ENCODE data around the gene DDX25.

DDX25 gene

GRCh38 chr11:125952559-125952958, 48.3 kb downstream of the DDX25 start:
- no peak for DNase-seq

GRCh38 chr11:125952973-125953372, 48.7 kb downstream of the DDX25 start:
- DNase-seq: no peak

DNA sequence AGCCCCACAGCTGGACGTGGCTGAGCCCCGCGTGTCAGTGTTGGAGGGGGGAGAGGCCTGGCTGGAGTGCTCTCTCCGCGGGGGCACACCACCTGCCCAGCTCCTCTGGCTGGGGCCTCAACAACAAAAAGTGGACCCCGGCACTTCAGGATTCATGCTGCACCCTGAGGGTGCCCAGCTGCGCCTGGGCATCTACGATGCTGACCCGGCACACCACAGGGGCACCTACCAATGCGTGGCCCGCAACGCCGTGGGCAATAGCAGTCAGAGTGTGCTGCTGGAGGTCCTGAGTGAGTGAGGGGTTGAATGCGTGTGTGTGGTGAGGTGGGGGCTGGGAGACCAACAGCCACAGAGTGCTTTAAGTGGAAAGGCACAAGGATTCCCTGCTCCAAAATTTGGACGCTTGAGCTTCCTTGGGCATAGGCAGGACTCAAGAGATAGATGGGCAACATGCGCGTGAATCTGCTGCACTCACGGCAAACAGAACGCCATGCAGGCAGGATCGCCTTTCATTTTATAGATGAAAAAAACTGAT, 49.2 kb downstream of the DDX25 start:
- DNase-seq: no peak

DNA sequence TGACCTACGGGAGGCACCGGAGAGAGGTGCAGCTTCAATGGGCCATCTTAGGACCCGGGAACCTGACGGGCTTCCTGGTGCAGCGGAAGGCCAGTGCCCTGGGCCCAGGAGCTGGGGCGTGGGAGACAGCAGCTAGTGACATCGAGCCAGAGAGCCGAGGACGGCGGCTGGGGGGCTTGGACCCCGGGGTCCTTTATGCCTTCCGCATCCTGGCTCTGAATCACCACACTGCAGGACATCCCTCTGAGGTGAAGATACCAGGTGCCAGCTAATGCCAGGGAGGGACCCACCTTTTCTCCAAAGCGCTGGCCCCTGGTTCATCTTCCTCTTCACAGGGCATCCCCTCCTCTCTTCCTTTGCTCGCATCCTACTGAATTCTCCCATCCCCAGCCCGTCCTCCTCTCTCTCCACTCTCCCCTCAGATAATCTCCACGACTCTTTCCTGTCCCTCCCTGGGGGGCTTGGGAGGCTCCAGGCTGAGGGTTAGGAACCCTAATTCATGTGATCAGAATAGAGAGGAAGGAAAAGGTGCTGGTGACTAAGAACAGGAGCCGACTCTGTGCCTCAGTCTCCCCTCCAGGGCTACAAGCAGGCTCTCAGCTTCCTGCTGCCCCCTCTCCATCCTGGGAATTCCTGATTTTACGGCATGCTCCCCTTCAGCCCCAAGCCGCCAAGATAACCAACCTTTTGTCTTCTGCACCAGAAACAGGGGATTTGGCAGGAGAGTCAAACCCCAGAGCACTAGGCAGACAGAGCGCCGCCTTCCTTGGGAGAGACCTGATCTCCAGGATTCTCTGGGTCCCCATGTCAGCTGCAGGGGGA, 50.0 kb downstream of the DDX25 start:
- no peak for DNase-seq

DNA sequence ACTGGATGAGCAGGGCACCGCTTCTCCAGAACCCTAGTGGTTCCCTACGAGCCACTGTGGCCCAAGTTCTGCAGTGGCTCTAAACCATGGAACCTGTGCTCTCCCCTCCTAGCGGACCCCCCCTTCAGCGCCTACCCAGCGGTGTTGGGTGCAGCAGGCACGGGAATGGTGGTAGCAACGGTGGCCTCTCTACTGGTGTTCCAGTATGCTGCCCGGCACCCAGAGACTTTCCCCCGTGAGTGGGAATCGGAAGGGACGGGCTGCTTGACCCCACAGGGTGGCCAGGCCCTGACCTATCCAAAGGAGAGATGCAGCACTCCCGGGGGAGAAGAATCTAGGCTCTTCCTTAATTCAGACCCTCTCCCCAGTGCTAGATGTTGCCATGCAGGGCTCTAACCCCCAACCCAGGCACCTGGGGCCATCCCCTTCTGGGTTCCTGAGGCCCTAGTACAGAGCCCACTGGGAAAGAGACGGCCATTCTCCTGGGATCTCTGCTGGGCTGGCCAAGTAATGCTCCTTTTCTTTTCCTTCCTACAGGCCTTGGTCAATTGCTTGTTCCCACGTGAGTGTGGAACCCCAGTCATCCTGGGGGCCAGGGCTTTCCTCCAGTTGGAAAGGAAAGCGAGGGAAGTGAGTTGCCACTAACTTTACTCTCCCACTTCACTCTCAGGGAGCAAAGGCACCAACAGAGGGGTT, 50.8 kb downstream of the DDX25 start:
- no peak for DNase-seq

DNA sequence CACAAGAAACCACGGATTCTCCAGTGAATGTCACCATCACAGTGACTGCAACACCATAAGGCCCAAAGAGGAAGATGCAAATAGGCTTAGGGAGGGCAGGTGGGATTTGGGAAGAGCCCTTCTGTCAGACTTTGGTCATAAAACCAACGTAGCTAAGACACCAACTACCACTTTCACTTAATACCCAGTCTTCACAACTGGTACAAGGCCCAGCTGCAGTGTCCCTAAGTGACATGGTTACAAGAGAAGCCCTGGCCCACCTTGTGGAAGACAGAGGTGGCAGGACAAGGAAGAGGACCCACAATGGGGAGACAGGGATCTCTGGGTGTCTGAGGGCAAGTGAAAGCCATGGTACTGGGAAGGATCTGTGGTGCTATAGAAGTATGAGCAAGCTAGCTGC, 51.5 kb downstream of the DDX25 start:
- DNase-seq: no peak

GRCh38 chr11:125956391-125957134, 52.3 kb downstream of the DDX25 start:
- DNase-seq: no peak

DNA sequence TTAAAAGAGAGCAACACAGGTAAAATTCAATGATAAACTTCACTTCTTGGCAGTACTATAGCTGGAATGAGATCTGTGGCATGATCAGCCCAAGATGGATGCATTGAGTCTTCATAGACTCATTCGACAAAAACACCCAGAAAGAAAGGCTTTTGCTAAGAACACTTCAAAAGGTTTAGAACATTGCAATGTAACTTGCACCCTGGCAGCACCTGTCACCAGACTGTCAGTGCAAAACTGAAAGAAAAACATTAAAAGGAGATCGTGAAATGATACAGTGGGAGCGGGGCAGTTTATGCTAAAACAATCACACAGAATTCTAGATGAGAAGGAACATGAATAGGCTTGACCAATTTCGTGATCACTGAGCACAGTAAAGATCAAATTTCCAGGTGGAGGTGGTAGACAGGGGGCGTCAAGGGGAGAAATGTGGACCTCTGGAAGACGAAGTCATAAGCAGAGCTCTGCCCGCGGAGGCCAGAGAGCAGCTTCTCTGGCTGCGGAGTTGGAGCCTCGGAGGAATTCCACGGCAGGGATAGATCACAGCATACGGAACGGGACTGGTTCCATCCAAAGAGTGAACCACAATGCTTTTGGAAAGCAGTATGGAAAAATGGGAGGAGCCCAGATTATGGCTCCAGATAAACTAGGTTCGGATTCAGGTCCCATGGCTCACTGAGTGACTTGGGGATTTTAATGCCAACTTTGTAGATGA, 53.5 kb downstream of the DDX25 start:
- DNase-seq: no peak

GRCh38 chr11:125958872-125959400, 54.6 kb downstream of the DDX25 start:
- DNase-seq: no peak

- no peak for DNase-seq
Observed at GRCh38 chr11:125959511-125959910, 55.2 kb downstream of the DDX25 start.

DNA sequence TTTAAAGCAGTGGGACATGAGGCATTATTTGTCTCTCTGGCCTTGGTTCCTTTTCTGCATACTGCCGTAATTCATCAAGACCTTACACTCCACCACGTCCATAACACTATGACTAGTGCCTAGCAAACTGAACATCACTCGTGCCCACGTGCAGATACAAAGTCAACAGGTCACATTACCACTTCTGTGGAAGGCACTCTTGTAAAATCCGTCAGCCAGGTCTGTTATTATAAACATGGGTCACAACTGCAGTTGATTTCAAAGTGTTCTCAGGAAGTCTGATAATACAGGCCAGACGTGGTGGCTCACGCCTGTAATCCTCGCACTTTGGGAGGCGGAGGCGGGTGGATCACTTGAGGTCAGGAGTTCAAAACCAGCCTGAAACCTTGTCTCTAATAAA, 55.6 kb downstream of the DDX25 start:
- DNase-seq: no peak

DNA sequence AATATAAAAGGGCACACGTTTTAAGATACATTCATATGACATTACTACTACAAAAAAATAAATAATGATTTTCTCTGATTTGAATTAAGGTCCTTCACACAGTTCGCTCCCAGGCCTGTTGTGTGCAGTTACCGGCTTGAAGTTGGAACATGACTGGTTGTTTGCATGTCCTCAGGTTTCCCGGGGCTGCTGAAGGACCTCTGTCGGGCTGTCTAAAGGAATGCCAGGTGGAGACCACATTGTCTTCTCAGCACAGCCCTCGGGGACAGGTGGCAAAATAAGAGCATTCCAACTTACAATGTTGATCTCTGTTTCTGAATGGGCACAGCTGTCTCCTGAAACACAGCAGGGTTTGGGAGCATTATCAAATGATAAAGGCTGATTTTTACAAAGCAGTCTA, 56.5 kb downstream of the DDX25 start:
- DNase-seq: no peak

- no peak for DNase-seq
Observed at GRCh38 chr11:125967515-125967914, 63.2 kb downstream of the DDX25 start.

DNA sequence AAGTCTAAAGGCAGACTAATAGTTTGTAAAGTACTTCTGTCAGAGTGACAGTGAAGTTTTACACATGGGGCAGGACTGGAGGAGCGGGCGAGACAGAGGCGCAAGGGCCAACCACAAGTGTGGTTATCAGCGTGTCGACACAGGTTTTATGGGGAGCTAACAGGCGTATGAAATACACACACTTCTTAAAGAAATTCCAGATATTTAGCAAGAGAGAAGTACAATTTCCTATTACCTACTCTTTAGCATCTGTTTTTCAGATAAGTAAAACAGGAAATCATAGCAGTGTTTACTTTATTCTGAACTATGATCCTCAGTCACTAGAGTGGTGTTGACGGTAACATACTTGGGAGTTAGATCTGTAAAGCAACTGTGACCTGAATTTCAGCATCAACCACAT, 64.0 kb downstream of the DDX25 start:
- DNase-seq: peak; percentile 98

DNA sequence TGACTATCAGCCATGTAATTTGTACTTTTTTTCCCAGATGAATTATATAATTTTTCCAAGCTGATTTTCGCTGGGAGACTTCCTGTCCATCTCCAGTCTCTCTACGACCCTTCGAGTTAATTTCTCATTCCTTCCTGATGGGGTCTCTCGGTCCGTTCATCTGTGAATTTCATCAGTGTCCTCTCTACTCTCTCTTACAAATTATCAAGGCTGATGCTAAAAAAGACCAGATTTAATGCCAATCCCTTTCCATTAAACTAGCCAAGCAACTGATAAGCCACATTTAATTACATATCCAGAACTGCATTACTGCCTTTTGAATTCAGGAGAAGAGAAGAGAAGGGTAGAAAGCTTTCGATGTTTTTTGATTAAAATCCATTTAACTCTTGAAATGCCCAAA, 67.3 kb downstream of the DDX25 start:
- DNase-seq: no peak

DNA sequence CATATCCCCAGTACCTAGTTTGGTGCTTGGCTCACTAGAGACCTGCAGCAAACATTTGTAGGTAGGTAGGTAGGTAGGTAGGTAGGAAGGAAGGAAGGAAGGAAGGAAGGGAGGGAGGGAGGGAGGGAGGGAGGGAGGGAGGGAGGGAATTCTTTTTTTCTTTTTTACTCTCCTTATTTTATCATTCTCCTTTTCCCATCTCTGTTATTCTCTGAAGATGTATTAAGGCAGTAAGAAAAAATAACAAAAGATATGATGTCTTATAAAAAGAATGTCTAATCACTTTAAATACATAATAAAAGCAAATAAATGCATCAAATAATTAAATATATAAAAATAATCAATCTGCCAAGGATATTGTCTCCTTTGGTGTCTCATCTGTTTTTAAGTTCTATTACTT, 70.0 kb downstream of the DDX25 start:
- DNase-seq: no peak

DNA sequence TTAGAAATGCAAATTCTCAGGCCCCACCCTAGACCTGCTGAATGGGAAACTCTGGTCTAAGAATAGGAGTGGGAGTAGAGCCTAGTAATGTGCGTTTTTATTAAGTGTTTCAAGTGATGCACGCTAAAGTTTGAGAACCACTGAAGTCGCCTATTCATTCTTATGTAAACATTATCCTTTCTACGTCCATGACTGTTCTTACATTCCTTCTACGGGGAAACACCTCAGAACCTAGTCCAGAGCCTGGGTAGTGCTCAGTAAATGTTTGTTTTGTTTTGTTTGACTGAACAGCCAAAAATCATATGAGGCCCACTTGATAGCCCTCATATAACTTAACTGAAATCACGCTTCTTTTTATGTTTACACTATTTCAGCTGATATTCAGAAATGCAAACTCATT, 71.3 kb downstream of the DDX25 start:
- DNase-seq: no peak

DNA sequence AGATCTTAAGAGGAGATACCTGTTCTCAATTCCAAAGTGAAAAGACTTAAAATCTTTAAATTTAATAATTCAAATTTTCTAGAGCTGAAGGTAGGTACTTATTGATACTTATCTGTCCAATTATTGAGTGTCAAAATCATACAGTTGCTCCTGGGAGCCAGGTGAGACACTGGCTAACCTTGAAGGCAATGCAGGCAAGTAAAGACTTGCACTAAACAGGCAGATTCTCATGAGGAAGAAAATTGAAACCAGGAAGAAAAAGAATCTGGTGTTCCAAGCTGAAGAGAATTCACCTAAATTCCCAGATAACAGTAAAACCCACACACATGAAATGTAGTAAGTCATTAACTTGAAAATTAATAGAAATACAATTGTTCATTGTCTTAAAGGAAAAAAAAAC, 71.8 kb downstream of the DDX25 start:
- no peak for DNase-seq

DNA sequence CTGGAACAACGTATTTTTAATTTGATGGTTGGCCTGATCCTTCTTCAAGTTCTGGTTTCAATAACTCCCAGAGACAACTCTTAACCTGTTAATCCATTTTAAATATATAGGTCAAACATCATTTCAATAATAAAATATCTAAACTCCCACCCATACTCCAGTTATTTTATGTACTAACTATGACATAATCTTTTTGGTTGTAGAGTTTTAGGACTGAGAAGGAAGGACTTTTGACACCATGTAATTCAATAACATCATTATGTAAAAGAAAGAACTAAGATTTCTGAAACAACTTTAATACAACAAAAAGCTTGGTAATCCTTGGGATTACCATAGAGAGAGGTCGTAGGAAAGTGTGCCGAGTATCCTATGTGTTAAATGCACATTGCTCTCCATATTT, 73.0 kb downstream of the DDX25 start:
- no peak for DNase-seq

DNA sequence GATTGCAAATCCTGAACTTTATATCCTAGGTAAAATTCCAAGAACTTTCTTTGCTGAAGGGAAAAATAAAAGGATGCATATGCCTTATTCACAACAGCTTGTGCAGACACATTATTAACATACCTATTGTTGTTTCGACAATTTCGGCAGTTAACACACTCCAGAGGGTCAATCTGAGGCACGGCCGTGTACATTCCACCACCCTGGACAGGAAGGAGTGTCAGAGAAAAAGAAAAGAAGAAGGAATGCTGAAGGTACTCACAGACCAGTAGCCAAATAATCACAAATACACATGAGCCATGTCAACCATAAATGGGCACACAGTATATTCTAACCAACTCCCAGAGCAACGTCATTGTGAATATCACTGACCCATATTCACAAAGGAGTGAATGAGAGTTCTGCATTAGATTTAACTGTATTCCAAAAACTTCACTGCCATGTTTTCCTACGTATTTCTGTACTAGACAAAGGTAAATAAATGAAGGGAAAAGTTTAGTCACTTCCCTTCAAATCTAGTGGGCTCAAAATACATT, 73.9 kb downstream of the DDX25 start:
- DNase-seq: no peak

Data from GF-D8 (cell line).